ENCODE data around the gene NCR3LG1.

GRCh38 chr11:17394743-17395390 lies 43.3 kb downstream of the NCR3LG1 start:
- TF ChIP-seq CTCF (IDR thresholded peaks at IDR 0.05), result no peak
- no peak for TF ChIP-seq POLR2A (IDR thresholded peaks at IDR 0.05)
